Liver (tissue), 2 donors: ENCODE data around the gene DLK1.

Experiments used
- FOXA2 ChIP-seq: IDR thresholded peaks from 2 replicates; pipeline ENCODE4 v1.6.1; 2016; ENCODE audit warnings: antibody characterized with exemption
- TF ChIP-seq, protein P1 (sequence below): fragments of 150-350 bp; IDR thresholded peaks from 2 replicates; pipeline ENCODE4 v1.5.1; 2017; ENCODE audit warnings: improper control_type of control experiment, low read depth, low read length; ENCODE audit not compliant: missing input control
- TF ChIP-seq, protein P2 (sequence below): IDR thresholded peaks from 2 replicates; pipeline ENCODE4 v1.6.1; 2016; ENCODE audit warnings: antibody characterized with exemption
- donor health status: healthy.

DNA sequence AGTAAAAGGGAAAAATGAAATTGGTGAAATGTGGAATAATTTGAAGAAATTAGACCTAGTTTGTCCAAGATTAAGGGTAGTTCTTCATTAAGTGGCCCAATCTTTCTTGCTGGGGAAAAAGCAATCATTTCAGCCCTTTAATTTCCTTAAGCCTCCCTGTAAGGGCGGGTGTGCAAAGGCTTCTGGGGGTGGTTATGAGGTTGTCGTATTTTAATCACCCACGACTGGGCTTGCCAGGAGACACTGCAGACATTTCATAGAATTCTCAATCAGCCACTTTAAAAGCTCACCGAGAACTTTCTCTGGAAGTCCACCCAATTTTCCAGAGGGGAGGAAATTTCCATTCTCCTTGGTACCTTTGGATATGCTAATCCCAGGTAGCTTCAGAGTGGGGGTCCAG is 43.4 kb downstream of the DLK1 start:
- TF ChIP-seq, protein P1, sequence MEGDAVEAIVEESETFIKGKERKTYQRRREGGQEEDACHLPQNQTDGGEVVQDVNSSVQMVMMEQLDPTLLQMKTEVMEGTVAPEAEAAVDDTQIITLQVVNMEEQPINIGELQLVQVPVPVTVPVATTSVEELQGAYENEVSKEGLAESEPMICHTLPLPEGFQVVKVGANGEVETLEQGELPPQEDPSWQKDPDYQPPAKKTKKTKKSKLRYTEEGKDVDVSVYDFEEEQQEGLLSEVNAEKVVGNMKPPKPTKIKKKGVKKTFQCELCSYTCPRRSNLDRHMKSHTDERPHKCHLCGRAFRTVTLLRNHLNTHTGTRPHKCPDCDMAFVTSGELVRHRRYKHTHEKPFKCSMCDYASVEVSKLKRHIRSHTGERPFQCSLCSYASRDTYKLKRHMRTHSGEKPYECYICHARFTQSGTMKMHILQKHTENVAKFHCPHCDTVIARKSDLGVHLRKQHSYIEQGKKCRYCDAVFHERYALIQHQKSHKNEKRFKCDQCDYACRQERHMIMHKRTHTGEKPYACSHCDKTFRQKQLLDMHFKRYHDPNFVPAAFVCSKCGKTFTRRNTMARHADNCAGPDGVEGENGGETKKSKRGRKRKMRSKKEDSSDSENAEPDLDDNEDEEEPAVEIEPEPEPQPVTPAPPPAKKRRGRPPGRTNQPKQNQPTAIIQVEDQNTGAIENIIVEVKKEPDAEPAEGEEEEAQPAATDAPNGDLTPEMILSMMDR: no peak
- TF ChIP-seq FOXA2: no peak
- TF ChIP-seq, protein P2, sequence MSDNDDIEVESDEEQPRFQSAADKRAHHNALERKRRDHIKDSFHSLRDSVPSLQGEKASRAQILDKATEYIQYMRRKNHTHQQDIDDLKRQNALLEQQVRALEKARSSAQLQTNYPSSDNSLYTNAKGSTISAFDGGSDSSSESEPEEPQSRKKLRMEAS: no peak
